SJCRH30 (cell line): Measurements from ENCODE around the gene PANK2. TPM values are rescaled to one million over a fixed set of nuclear protein-coding genes. Genes with fewer than 3 reads are reported as not detected.
A peak's percentile ranks its signal among the peaks of the same experiment; 100 is the strongest.
"Not testable (repeated sequence)": the region's sequence is repeated elsewhere in the genome, so short reads cannot be mapped to it uniquely, and the experiment has no call there.

Experiments
- DNase-seq, 2 experiments: peaks; one replicate each; pipeline ENCODE4 v3.0.0-alpha.2; 2015 to 2020
- H3K27ac ChIP-seq: fragments of 250-450 bp; sonication (Bioruptor Pico); 2 replicates; pipeline ENCODE4 v1.5.1; 2020; ENCODE audit warnings: mild to moderate bottlenecking, moderate library complexity
- H3K27me3 ChIP-seq: fragments of 250-450 bp; sonication (Bioruptor Pico); 2 replicates; pipeline ENCODE4 v1.5.1; 2020; ENCODE audit warnings: mild to moderate bottlenecking, moderate library complexity
- H3K36me3 ChIP-seq: fragments of 250-450 bp; sonication (Bioruptor Pico); 2 replicates; pipeline ENCODE4 v1.5.1; 2020; ENCODE audit warnings: mild to moderate bottlenecking, moderate library complexity
- H3K4me1 ChIP-seq: fragments of 250-450 bp; sonication (Bioruptor Pico); 2 replicates; pipeline ENCODE4 v1.5.1; 2020; ENCODE audit warnings: mild to moderate bottlenecking, moderate library complexity
- H3K4me3 ChIP-seq: fragments of 250-450 bp; sonication (Bioruptor Pico); 2 replicates; pipeline ENCODE4 v1.5.1; 2020; ENCODE audit warnings: mild to moderate bottlenecking, moderate library complexity
- H3K9me3 ChIP-seq: fragments of 250-450 bp; sonication (Bioruptor Pico); replicated peaks from 2 replicates; pipeline ENCODE4 v1.5.1; 2020; ENCODE audit warnings: mild to moderate bottlenecking, moderate library complexity
- total RNA-seq: library from RNA; depleted of rRNA; stranded (reverse); fragments of >200 nt; shearing (Covaris generic); gene quantifications from 2 replicates; pipeline ENCODE4 v1.2.3, GENCODE V29; 2014

PANK2 gene
- total RNA-seq, 1 experiment from 2014 or later: 57.9 TPM

DNA sequence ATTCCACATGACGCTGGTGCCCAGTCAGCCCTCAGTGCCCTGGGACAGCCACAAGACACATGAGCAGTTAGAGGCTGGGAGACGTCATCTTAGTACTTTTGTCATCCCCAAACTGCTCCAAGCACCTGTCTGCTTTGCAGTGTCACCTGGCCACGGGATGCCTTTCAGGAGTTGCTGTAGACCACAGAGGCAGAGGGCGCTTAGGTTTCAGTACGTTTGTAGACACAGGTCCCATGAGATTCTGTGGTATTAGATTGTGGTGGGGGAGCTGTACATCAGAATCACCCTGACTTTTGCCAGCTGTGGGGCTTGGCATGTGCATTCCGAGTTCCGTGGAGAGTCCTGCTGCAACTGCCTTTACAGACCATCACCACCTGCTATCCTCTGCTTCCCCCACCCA lies 25.9 kb upstream of the PANK2 start:
- Histone ChIP-seq H3K4me3 (no peak overlapping the region), H3K27me3 (no peaks in the 10 kb centered on the region), H3K9me3 (peaks cover 7% of the 10 kb centered on the region), H3K36me3 (peaks cover 47% of the 10 kb centered on the region), H3K4me1 (peaks cover 6% of the 10 kb centered on the region; the same call in 1 of the 2 replicates), H3K27ac (no peak overlapping the region)
- DNase-seq: no peak

DNA sequence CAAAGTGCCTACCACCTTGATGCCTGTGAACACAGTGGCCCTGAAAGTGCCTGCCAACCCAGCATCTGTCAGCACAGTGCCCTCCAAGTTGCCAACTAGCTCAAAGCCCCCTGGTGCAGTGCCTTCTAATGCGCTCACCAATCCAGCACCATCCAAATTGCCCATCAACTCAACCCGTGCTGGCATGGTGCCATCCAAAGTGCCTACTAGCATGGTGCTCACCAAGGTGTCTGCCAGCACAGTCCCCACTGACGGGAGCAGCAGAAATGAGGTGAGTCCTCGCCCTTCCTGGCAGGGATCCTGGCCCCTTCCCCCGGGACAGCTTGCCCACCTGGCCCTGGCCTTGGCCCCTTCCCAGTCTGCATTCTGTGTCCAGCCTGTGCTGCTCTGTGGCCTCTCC lies 24.7 kb upstream of the PANK2 start:
- Histone ChIP-seq H3K27me3 (no peaks in the 10 kb centered on the region), H3K36me3 (peaks cover 44% of the 10 kb centered on the region), H3K4me1 (peaks cover 6% of the 10 kb centered on the region; the same call in 1 of the 2 replicates), H3K27ac (no peak overlapping the region), H3K4me3 (no peak overlapping the region), H3K9me3 (peaks cover 7% of the 10 kb centered on the region)
- no peak for DNase-seq

GRCh38 chr20:3865152-3865886 lies 23.9 kb upstream of the PANK2 start:
- Histone ChIP-seq H3K4me1 (peaks cover 6% of the 10 kb centered on the region; the same call in 1 of the 2 replicates), H3K27me3 (no peaks in the 10 kb centered on the region), H3K4me3 (no peak overlapping the region), H3K9me3 (peaks cover 7% of the 10 kb centered on the region), H3K27ac (no peak overlapping the region), H3K36me3 (peaks cover 44% of the 10 kb centered on the region)
- DNase-seq: no peak

- Histone ChIP-seq H3K27me3 (no peaks in the 10 kb centered on the region), H3K36me3 (peaks cover 44% of the 10 kb centered on the region), H3K27ac (no peak overlapping the region), H3K9me3 (peaks cover 7% of the 10 kb centered on the region), H3K4me3 (no peak overlapping the region), H3K4me1 (peaks cover 6% of the 10 kb centered on the region; the same call in 1 of the 2 replicates)
- DNase-seq: no peak
Measured at GRCh38 chr20:3865887-3866407, 23.2 kb upstream of the PANK2 start.

GRCh38 chr20:3866464-3866863 lies 22.7 kb upstream of the PANK2 start:
- H3K36me3 ChIP-seq: peaks cover 42% of the 10 kb centered on the region
- no peak for DNase-seq
- no peak overlapping the region for H3K27ac ChIP-seq
- peaks cover 2% of the 10 kb centered on the region; the same call in 1 of the 2 replicates for H3K4me1 ChIP-seq
- H3K4me3 ChIP-seq: no peak overlapping the region
- peaks cover 7% of the 10 kb centered on the region for H3K9me3 ChIP-seq
- H3K27me3 ChIP-seq: no peaks in the 10 kb centered on the region

- Histone ChIP-seq H3K4me1 (no peaks in the 10 kb centered on the region; the same call in 1 of the 2 replicates), H3K4me3 (no peak overlapping the region), H3K36me3 (peaks cover 28% of the 10 kb centered on the region), H3K27ac (no peak overlapping the region), H3K9me3 (no peaks in the 10 kb centered on the region), H3K27me3 (no peaks in the 10 kb centered on the region)
- DNase-seq: no peak
Measured at GRCh38 chr20:3867802-3868201, 21.4 kb upstream of the PANK2 start.

DNA sequence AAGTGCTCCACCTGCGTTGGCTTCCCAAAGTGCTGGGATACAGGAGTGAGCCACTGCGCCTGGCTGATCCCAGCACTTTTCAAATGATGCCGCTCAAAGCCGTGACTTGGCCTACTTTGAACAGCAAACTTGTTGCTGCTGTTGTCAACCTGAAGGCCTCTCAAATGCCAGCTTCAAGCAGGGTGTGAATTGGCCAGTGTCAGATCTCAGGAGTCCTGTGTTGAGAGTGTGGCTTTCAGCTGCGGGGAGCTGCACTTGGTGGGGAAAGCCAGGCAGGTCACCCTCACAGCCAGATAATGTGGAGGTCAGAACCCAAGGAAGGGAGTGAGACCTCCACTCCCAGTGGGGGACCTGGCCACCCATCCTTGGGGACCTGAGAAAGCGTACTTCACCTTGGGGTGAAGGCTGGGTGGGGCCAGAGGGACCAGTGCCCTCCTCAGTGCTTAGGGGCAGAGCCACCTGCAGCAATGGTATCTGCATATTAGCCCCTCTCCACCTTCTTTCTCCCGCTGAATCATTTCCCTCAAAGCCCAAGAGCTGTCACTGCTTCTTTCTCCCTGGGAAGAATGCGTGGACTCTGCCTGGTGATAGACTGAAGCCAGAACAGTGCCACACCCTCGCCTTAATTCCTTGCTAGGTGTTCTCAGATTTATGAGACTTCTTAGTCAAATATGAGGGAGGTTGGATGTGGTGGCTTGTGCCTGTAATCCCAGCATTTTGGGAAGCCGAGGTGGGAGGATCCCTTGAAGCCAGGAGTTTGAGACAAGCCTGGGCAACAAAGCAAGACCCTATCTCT lies 19.1 kb upstream of the PANK2 start:
- H3K9me3 ChIP-seq: no peaks in the 10 kb centered on the region
- no peak overlapping the region for H3K27ac ChIP-seq
- H3K4me3 ChIP-seq: no peak overlapping the region
- H3K4me1 ChIP-seq: no peaks in the 10 kb centered on the region; the same call in 1 of the 2 replicates
- no peak for DNase-seq
- H3K36me3 ChIP-seq: peaks cover 8% of the 10 kb centered on the region
- no peaks in the 10 kb centered on the region for H3K27me3 ChIP-seq

GRCh38 chr20:3871550-3872265 lies 17.5 kb upstream of the PANK2 start:
- Histone ChIP-seq H3K36me3 (peaks cover 5% of the 10 kb centered on the region; the same call in 1 of the 2 replicates), H3K9me3 (no peaks in the 10 kb centered on the region), H3K4me1 (no peaks in the 10 kb centered on the region; the same call in 1 of the 2 replicates), H3K27ac (no peak overlapping the region), H3K4me3 (no peak overlapping the region), H3K27me3 (no peaks in the 10 kb centered on the region)
- DNase-seq: peak in 1 of 2 experiments; percentile 29

- H3K4me3 ChIP-seq: no peak overlapping the region
Measured at GRCh38 chr20:3873507-3873906, 15.7 kb upstream of the PANK2 start.

DNA sequence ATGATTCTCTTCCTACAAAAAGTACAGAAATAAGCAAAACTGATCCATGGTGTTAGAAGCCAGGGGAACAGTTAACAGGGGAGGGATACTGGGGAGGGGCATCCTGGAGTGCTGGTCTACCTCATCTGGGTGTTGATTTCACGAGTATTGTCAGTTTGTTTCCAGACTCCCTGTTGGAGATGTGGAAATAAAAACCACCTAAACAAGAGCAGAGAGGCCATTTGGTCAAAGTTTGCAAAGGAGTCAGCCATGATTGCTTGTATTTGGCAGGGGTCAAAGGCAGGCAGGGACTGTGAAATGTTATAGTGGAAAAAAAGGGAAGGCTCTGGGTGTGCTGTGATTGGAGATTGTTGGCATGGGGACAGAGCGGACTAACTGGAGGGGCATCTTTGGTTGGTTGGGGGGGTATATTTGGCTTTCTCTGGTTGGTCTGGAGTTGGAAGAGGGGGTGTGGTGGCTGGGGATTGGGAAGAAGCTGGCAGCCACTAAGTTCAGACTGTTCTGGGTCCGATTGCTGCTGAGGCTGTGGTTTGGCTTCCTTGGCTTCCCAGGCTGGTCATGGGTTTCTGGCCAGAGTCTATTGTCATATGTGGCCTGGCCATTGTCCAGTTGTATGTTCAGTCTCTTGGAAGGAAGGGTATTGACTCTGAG lies 14.9 kb upstream of the PANK2 start:
- no peak for DNase-seq
- no peak overlapping the region for H3K4me3 ChIP-seq
- H3K27ac ChIP-seq: no peak overlapping the region
- no peaks in the 10 kb centered on the region; the same call in 1 of the 2 replicates for H3K36me3 ChIP-seq
- H3K9me3 ChIP-seq: no peaks in the 10 kb centered on the region
- H3K4me1 ChIP-seq: no peaks in the 10 kb centered on the region; the same call in 1 of the 2 replicates
- H3K27me3 ChIP-seq: no peaks in the 10 kb centered on the region

More at GRCh38 chr20:3873507-3873906, 15.7 kb upstream of the PANK2 start:
- H3K27ac ChIP-seq: no peak overlapping the region
- DNase-seq: no peak
- H3K36me3 ChIP-seq: no peaks in the 10 kb centered on the region
- no peaks in the 10 kb centered on the region; the same call in 1 of the 2 replicates for H3K4me1 ChIP-seq
- no peaks in the 10 kb centered on the region for H3K9me3 ChIP-seq
- no peaks in the 10 kb centered on the region for H3K27me3 ChIP-seq

- H3K4me3 ChIP-seq: no peak overlapping the region
- no peaks in the 10 kb centered on the region; the same call in 1 of the 2 replicates for H3K36me3 ChIP-seq
- no peak overlapping the region for H3K27ac ChIP-seq
- no peaks in the 10 kb centered on the region; the same call in 1 of the 2 replicates for H3K4me1 ChIP-seq
- DNase-seq: no peak
- no peaks in the 10 kb centered on the region for H3K9me3 ChIP-seq
- H3K27me3 ChIP-seq: no peaks in the 10 kb centered on the region
Measured at GRCh38 chr20:3875378-3875974, 13.7 kb upstream of the PANK2 start.

DNA sequence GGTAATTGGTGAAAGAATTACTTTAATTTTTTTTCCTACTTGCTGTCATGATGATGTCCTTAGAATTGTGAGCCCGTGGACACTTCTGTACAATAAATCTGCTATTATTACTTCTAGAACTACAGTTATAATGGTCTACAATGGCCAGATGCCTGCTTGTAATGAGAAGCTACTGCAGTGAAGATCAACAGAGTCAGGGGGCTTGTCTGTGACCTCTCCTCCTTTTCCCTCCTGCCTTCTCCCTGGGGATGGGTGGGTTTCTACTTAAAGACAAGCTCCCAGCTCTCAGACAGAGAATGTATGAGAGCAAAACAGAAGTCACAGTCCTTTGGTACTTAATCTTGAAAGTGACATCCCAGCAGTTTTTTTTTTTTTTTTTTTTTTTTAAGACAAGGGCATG lies 13.2 kb upstream of the PANK2 start:
- Histone ChIP-seq H3K36me3 (no peaks in the 10 kb centered on the region; the same call in 1 of the 2 replicates), H3K4me1 (no peaks in the 10 kb centered on the region; the same call in 1 of the 2 replicates), H3K27me3 (no peaks in the 10 kb centered on the region), H3K27ac (no peak overlapping the region), H3K9me3 (no peaks in the 10 kb centered on the region), H3K4me3 (no peak overlapping the region)
- DNase-seq: no peak

- DNase-seq: no peak
- H3K4me3 ChIP-seq: no peak overlapping the region
- no peaks in the 10 kb centered on the region for H3K27me3 ChIP-seq
- no peaks in the 10 kb centered on the region for H3K9me3 ChIP-seq
- H3K36me3 ChIP-seq: no peaks in the 10 kb centered on the region; the same call in 1 of the 2 replicates
- H3K4me1 ChIP-seq: no peaks in the 10 kb centered on the region
- no peak overlapping the region for H3K27ac ChIP-seq
Measured at GRCh38 chr20:3876676-3877075, 12.5 kb upstream of the PANK2 start.

DNA sequence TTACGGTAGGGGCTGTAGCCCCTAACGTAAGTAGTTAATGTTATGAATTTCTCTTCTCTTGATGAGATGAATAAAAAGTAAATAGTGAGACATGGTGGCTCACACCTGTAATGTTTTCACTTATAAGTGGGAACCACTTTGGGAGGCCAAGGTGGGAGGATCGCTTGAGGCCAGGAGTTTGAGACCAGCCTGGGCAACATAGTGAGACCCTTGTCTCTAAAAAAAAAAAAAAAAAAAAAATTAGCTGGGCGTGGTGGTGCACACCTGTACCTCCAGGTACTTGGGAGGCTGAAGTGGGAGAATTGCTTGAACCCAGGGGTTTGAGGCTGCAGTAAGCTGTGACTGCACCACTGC lies 10.3 kb upstream of the PANK2 start:
- H3K9me3 ChIP-seq, DNase-seq, H3K4me1 ChIP-seq, H3K36me3 ChIP-seq, H3K27ac ChIP-seq, H3K27me3 ChIP-seq, H3K4me3 ChIP-seq: not testable (repeated sequence)
